GM18870 (cell line): ENCODE measurements around the gene NIPSNAP2.
"Not testable (repeated sequence)": the region's sequence is repeated elsewhere in the genome, so short reads cannot be mapped to it uniquely, and the experiment has no call there.

Experiments
- ATAC-seq: cut with Tn5 transposase; IDR thresholded peaks from one replicate; pipeline ENCODE4 v1.9.1; 2021; ENCODE audit warnings: moderate library complexity; ENCODE audit not compliant: unreplicated experiment

The NIPSNAP2 gene

GRCh38 chr7:55964261-55965099 lies at the start of gene NIPSNAP2:
NIPSNAP2 (plus strand) TSS chr7:55964585; CDS start chr7:55964610, 25 bp downstream.
- ATAC-seq = peak; percentile 56

- no peak for ATAC-seq
Measured at GRCh38 chr7:55917771-55918170, 46.6 kb upstream of the NIPSNAP2 start.

DNA sequence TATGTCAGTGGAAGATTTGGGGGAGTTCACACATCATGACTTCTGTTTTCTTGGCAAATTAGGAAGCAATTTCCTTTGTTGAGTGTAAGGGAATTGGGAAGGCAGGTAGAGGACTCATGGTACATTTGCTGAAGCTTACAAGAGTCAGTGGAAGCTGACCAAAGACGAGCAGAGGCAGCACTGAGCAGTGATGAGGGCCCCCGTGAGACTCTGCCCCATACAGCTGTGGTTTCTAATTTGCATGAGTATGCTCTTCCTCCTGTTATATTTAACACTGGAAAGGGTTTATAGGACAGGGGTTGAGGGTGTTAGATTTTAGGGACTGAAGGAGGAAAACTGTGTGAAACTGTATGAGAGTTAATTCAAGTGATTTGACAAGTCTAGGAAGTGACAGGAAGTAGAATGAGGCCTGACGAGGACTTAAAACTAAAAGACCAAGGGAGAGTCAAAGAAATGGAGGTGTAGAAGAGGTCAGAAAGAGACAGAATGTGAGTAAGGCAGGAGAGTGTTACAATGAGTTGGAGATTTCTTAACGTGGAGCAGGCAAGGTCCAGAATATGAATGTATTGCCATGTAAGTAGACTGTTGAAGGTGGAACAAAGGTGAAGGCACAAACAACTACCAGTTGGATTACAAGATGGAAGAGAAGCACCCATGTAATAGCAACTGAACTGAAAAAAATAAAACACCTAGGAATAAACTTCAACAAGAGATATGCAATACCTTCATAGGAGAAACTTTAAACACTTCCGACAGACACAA lies 36.2 kb upstream of the NIPSNAP2 start:
- no peak for ATAC-seq

DNA sequence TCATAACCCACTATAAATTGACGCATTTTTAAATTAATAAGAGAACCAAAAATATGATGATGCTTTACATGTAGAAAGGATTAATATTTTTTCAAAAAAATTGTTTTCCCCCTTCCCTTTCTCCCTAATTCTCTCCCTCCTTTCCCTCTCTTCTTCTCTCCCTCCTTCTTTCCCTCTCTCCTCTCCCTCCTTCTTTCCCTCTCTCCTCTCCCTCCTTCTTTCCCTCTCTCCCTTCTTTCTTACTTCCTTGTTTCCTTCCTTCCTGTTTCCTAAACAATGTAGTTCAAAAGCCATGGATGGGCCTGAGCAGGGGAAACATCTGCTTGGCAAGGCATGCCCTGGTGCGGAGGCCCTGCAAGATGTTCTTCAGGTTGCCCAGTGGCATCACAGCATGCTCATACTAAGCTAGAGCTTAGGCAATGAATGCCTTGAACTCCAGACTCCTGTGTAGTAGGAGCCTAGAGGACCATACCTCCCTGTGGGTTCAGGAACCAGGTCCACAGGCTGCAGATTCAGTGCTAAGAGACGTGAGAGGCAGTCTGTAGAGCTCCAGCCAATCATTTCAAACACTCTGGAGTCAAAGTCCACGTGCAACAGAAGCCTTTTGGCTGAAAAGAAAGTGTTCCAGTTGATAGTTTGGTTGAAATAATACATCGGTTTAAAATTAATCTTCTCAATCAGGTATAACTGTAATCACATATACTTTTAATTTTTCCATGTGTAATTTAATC lies 32.8 kb upstream of the NIPSNAP2 start:
- ATAC-seq = no peak

DNA sequence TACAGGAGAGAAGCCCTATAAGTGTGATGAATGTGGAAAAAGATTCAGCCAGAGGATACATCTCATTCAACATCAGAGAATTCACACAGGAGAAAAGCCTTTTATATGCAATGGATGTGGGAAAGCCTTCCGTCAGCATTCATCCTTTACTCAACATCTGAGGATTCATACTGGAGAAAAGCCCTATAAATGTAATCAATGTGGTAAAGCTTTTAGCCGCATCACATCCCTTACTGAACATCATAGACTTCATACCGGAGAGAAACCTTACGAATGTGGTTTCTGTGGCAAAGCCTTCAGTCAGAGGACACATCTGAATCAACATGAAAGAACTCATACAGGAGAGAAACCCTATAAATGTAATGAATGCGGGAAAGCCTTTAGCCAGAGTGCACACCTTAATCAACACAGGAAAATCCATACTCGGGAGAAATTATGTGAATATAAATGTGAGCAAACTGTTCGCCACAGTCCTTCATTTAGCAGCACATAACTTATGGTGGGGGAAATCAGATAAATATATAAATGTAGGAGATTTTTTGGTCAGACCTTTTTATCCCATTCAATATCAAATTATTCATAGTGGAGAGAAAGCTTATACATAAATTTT lies 24.8 kb upstream of the NIPSNAP2 start:
- no peak for ATAC-seq

- no peak for ATAC-seq
Measured at GRCh38 chr7:55946545-55946944, 17.8 kb upstream of the NIPSNAP2 start.

DNA sequence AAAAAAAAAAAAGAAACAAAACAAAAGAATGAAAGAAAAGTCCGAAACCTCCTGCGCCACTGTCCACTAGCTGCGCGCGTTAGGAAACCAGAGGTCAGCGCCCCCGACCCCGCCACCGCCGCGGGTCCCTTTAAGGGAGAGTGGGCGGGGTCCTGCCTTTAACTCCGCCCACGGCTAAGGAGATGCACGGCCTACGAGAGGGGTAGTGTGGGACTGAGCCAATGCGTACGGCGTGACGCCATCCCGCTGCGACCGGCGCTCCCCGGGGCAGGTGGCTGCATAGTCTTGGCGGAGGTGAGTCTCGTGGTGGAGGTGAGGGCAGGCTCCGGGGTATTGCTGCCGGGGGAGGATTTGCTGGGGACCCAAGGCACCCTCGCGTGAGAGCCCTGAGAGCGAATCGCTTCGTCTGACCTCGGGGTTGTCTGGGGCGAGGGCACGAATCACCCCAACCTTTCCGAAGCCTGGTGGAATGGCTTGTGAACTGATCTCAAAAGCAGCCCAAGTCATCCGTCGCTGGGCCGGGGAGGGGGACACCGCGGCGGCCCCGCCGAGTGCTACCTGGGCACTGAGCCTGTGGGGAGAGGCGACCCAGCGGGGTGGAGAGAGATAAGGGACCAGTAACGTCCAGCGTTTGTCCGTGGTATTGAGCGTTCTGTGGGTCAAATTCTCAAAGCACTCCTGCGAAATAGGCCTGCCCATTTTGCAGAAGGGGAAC lies 12.6 kb upstream of the NIPSNAP2 start, which contains the start of gene MRPS17:
TSS of gene MRPS17 (plus strand) at position 241 of the 715 bp plus-strand sequence. CDS start 1,319 bp downstream, outside the sequence.
- peak; percentile 100 for ATAC-seq

DNA sequence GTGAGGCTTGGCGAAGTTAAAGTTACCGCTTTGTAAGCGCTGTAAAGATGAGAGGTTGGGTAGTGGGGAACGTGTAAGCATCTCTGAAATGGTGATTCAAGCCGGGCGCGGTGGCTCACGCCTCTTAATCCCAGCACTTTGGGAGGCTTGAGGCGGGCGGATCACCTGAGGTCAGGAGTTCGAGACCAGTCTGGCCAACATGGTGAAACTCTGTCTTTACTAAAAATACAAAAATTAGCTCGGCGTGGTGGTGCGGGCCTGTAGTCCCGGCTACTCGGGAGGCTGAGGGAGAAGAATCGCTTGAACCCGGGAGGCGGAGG lies 12.1 kb upstream of the NIPSNAP2 start:
- not testable (repeated sequence) for ATAC-seq

DNA sequence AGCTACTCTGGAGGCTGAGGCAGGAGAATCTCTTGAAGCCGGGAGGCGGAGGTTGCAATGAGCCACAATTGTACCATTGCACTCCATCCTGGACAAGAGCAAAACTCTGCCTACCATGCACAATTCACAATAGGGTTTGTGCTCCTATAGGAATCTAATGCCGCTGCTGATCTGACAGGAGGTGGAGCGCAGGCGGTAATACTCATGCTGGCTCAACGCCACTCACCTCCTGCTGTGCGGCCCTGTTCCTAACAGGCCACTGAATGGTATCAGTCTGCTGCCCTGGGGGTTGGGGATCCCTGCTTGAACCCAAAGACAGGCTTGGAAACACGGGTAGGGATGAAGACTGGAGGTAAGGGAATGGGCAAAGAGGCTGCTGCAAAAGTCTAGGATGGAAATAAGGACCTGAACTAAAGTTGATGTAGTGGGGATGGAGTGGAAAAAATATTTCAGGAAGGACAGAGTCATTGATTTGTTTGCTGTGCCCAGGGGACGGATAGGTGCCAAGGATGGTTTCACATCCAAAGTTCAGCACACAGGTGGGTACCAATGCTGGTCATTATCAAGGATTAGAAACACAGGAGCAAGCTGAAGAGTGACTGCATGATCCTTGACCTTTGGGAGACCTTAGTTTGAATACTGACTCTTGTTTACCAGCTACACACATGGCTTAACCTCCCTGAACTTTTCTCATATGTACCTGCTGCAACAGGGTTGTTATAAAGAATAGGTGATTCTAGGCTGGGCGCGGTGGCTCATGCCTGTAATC lies 10.5 kb upstream of the NIPSNAP2 start:
- ATAC-seq = no peak

GRCh38 chr7:55957190-55957589 lies 7.2 kb upstream of the NIPSNAP2 start:
- no peak for ATAC-seq

DNA sequence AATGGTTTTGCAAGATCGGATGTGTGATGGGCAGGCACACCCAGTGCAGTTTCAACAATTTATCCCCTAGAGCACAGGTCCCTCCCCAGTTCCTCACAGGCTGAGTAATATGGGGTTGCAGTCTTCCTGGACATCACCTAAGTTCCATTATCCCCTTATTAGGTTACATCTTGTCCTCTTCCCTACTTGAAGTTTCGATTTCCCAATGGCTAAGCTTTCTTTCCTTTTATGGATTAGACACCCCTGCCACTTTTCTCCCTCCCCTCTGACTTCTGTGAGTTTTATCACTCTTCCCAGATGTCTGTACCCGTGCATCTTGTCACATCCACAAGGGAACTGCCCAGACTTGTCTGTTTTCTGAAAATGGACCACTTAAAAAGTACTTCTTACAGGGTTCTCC lies 2.4 kb upstream of the NIPSNAP2 start:
- no peak for ATAC-seq

- ATAC-seq = no peak
Measured at GRCh38 chr7:55963584-55964168, 709 bp upstream of the NIPSNAP2 start.

GRCh38 chr7:55965100-55965470 lies 700 bp downstream of the NIPSNAP2 start:
- peak; percentile 38 for ATAC-seq

GRCh38 chr7:55965805-55966421 lies 1.5 kb downstream of the NIPSNAP2 start:
- no peak for ATAC-seq

GRCh38 chr7:55966851-55967250 lies 2.5 kb downstream of the NIPSNAP2 start:
- ATAC-seq = no peak

- ATAC-seq = no peak
Measured at GRCh38 chr7:55969391-55969790, 5.0 kb downstream of the NIPSNAP2 start.

GRCh38 chr7:55970561-55970960 lies 6.2 kb downstream of the NIPSNAP2 start:
- ATAC-seq = no peak

- ATAC-seq = no peak
Measured at GRCh38 chr7:55970978-55971377, 6.6 kb downstream of the NIPSNAP2 start.

GRCh38 chr7:55973747-55974250 lies 9.4 kb downstream of the NIPSNAP2 start:
- ATAC-seq = no peak
